ENCODE data around the gene VAPA.

VAPA gene

GRCh38 chr18:9902832-9903231 lies 11.0 kb upstream of the VAPA start:
- Histone ChIP-seq H3K36me3 (ENCODE audit: insufficient read depth) (no peaks in the 10 kb centered on the region), H3K79me2 (ENCODE audit: insufficient read depth, low read depth) (no peaks in the 10 kb centered on the region), H3K4me3 (IDR thresholded peaks at IDR 0.05; ENCODE audit: insufficient read depth, low read depth, low read length) (no peak overlapping the region), H2AFZ (ENCODE audit: low read depth) (no peak overlapping the region), H3K27me3 (ENCODE audit: insufficient read depth, low read depth) (no peaks in the 10 kb centered on the region), H3K4me2 (no peak overlapping the region), H4K20me1 (ENCODE audit: insufficient read depth) (no peaks in the 10 kb centered on the region), H3K9ac (no peak overlapping the region), H3K4me1 (ENCODE audit: low read depth, poor library complexity, severe bottlenecking) (no peaks in the 10 kb centered on the region), H3K27ac (no peak overlapping the region)
- TF ChIP-seq CTCF (conservative IDR thresholded peaks at IDR 0.05; ENCODE audit: low read depth, low read length) = no peak

- Histone ChIP-seq H3K27me3 (ENCODE audit: insufficient read depth, low read depth) (no peaks in the 10 kb centered on the region), H3K4me2 (no peak overlapping the region), H3K9ac (no peak overlapping the region), H3K4me1 (ENCODE audit: low read depth, poor library complexity, severe bottlenecking) (no peaks in the 10 kb centered on the region), H4K20me1 (ENCODE audit: insufficient read depth) (no peaks in the 10 kb centered on the region), H3K27ac (no peak overlapping the region), H2AFZ (ENCODE audit: low read depth) (no peak overlapping the region), H3K36me3 (ENCODE audit: insufficient read depth) (no peaks in the 10 kb centered on the region), H3K4me3 (IDR thresholded peaks at IDR 0.05; ENCODE audit: insufficient read depth, low read depth, low read length) (no peak overlapping the region), H3K79me2 (ENCODE audit: insufficient read depth, low read depth) (no peaks in the 10 kb centered on the region)
- no peak for TF ChIP-seq CTCF (conservative IDR thresholded peaks at IDR 0.05; ENCODE audit: low read depth, low read length)
These were observed 8.4 kb upstream of the VAPA start for GRCh38 chr18:9905401-9905922.

- H3K4me3 ChIP-seq (IDR thresholded peaks at IDR 0.05; ENCODE audit: insufficient read depth, low read depth, low read length) = no peak overlapping the region
- H2AFZ ChIP-seq (ENCODE audit: low read depth) = no peak overlapping the region
- H3K27me3 ChIP-seq (ENCODE audit: insufficient read depth, low read depth) = no peaks in the 10 kb centered on the region
- H4K20me1 ChIP-seq (ENCODE audit: insufficient read depth) = no peaks in the 10 kb centered on the region
- no peak for TF ChIP-seq CTCF (conservative IDR thresholded peaks at IDR 0.05; ENCODE audit: low read depth, low read length)
- H3K36me3 ChIP-seq (ENCODE audit: insufficient read depth) = no peaks in the 10 kb centered on the region
- H3K4me1 ChIP-seq (ENCODE audit: low read depth, poor library complexity, severe bottlenecking) = no peaks in the 10 kb centered on the region
- H3K27ac ChIP-seq = no peak overlapping the region
- H3K79me2 ChIP-seq (ENCODE audit: insufficient read depth, low read depth) = no peaks in the 10 kb centered on the region
- no peak overlapping the region for H3K9ac ChIP-seq
- H3K4me2 ChIP-seq = no peak overlapping the region
These were observed 7.3 kb upstream of the VAPA start for GRCh38 chr18:9906481-9906880.

- TF ChIP-seq CTCF (conservative IDR thresholded peaks at IDR 0.05; ENCODE audit: low read depth, low read length) = no peak
- Histone ChIP-seq H3K36me3 (ENCODE audit: insufficient read depth) (no peaks in the 10 kb centered on the region), H3K4me3 (IDR thresholded peaks at IDR 0.05; ENCODE audit: insufficient read depth, low read depth, low read length) (no peak overlapping the region), H3K9ac (no peak overlapping the region), H3K4me2 (no peak overlapping the region), H3K79me2 (ENCODE audit: insufficient read depth, low read depth) (no peaks in the 10 kb centered on the region), H3K27ac (no peak overlapping the region), H2AFZ (ENCODE audit: low read depth) (no peak overlapping the region), H3K27me3 (ENCODE audit: insufficient read depth, low read depth) (no peaks in the 10 kb centered on the region), H4K20me1 (ENCODE audit: insufficient read depth) (no peaks in the 10 kb centered on the region), H3K4me1 (ENCODE audit: low read depth, poor library complexity, severe bottlenecking) (peaks cover 2% of the 10 kb centered on the region)
These were observed 5.9 kb upstream of the VAPA start for GRCh38 chr18:9907867-9908266.

All from KMS-11 (cell line).